NCI-H69 (cell line): ENCODE measurements around the gene NPLOC4.
A peak's percentile ranks its signal among the peaks of the same experiment; 100 is the strongest.

Experiments
- DNase-seq: peaks from one replicate; lab custom pipeline; 2025; lab: John Stamatoyannopoulos, UW

Gene NPLOC4

GRCh38 chr17:81546906-81547613 lies 89.9 kb downstream of the NPLOC4 start:
- DNase-seq = no peak

GRCh38 chr17:81545160-81545949 lies 91.6 kb downstream of the NPLOC4 start:
- DNase-seq = no peak

DNA sequence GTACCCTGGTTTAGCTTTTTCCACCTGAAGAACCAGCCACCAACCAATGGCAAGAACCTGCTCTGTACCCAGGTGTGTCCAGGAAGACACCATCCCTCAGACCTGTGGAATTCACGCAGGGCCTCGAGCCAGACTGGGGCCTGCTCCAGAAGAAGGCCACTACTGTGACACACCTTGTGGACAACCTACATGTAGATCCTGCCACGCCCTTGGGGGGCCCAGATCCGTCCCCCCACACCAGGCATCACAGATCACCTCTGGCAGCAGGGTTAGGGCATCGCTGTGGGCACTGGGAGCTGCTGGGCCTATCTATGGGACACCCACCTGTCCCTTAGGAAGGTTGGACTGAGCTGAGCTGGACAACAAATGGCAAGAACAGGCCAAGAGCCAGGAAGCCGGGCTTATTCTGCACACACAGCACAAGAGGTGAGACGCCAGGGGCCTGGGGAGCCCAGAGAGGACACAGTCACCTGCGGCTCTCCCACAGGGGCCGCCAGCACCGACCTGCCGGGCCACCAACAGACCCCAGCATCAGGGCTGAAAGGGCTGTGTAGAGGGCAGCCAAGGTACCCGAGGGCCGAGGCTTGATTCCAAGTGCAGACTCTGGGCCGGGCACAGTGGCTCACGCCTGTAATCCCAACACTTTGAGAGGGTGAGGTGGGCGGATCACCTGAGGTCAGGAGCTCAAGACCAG lies 92.5 kb downstream of the NPLOC4 start:
- no peak for DNase-seq

- DNase-seq = no peak
These were observed 93.2 kb downstream of the NPLOC4 start for GRCh38 chr17:81543756-81544155.

- DNase-seq = no peak
These were observed 93.6 kb downstream of the NPLOC4 start for GRCh38 chr17:81543339-81543675.

DNA sequence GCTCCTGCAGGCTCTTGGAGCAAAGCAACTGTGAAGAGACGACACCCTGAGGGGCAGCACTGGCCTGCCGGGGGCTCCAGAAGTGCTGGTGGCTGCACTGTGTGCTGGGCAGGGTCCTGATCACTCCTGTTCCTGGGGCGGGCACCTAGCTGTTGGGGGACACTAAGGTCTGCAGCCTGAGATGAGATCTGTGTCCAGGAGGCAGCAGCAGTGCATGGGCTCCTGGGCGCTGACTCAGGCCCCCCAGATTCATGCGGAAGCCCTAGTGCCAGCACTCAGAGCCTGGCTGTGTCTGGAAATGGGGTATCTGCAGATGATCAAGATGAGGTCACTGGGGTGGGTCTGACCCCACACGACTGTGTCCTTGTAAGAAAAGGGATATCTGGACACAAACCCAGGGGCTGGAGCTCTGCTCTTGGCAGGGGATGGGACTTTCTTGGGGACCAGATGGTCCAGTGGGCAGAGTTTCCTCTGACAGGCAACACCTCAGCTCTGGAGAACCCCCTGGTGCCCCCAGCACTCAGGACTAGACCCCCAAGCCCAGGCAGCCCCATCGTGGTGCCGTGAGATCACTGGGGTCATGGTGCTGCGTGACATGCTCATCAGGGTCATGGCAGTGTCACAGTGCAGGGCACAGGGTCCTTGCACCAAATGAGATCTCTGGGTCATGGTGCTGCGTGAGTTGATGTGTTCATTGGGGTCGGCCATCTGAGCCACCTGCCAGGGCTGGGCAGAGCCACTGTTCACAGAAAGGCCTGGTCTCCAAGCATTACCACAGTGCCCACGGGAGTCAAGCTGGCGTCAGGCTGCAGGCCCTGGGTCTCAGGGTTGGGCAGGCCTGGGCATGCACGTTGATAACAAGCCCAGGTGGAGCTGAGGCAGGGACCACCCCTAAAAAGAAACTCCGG lies 94.2 kb downstream of the NPLOC4 start:
- DNase-seq = no peak

DNA sequence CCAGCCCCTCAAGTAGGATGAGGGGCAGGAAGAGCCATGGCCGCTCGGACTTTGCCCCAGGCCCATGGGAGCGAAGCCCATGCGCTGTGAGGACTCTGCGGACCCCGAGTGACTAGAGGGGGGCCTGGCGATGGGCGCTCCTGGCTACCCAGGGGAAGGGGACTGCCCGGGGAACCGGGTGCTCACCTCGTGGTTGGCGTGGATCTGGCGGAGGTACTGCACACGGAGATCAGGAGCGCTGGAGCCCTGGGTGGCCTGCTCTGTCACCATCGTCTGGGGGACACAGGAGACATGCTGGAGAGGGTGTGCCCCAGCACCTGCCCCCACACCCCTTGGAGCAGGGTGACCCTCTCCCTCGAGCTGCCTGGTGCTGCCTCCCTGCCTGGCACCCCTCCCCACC lies 95.8 kb downstream of the NPLOC4 start:
- DNase-seq = no peak

GRCh38 chr17:81540676-81541027 lies 96.3 kb downstream of the NPLOC4 start:
- DNase-seq = no peak

- no peak for DNase-seq
These were observed 96.8 kb downstream of the NPLOC4 start for GRCh38 chr17:81539961-81540675.

DNA sequence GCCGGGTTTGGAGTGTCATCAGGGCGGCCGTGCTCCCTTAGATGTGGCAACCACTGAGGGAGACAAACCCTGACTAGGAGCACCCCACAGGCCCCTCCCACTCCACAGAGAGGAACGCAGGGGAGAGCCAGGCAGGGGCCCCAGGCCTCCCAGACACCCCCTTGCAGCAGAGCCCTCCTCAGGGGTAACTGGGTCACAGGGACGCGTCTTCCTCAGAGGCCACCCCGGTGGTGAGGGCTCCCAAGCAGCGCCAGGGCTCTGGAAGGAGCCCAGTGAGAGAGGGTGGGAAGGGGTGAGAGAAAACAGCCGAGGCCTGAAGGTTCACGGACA lies 97.4 kb downstream of the NPLOC4 start:
- no peak for DNase-seq

GRCh38 chr17:81538651-81539570 lies 98.0 kb downstream of the NPLOC4 start:
- no peak for DNase-seq

DNA sequence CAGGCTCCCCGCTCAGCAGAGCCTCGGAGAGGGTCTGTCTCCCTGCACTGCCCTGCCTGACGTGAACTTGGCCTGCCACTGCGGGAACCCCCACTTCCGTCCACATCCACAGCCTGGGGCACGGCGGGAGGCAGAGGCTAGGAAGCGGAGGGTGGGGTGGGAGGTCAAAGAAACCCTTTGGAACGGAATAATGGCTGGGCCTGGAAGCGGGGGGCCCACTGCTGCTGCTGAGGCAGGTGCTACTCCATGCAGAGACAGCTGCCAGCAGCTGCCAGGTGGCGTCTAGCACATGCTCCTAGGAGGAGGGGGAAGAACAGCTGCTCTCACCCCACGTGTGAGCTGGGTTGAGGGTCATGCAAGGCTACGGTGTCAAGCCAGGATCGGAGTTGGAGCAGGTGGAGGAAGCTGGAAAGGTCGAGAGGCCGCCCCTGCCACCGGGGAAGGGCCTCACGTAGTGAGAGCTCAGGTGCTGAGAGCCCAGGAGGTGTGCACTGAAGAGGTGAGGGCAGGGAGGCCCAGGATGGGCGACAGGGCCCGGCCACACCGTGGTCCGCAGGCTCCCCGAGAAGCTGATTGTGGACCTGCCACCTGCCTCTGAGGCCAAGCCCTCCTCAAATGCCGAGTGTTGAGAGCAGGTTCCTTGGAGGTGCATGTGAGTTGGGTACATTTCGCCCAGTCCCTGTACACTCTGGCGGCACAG lies 98.9 kb downstream of the NPLOC4 start:
- DNase-seq = peak; percentile 97

DNA sequence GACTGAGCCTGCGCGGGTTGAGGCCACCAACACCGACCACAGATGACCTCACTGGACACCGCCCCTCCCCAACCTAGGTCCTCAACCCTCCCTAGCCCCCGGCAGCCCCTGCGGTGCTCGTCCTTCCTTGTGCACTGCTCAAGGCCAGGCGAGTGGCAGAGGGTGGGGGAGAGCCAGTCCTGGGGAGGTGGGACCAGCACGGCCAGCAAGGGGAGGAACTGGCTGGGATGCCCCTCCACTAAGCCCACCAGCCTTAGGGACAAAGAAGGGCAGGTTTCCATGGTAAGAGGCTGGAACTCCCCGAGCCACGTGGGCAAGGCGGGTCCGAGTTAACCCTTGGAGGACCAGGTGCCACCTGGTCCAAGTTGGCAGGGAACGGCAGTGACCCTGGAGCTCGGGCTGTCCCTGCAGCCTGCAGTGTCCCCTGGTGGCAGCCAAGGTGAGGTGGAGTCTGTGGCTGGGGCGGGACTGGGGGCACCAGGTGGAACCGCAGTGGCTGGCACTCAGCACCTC lies 99.5 kb downstream of the NPLOC4 start:
- DNase-seq = no peak

- no peak for DNase-seq
These were observed 100.3 kb downstream of the NPLOC4 start for GRCh38 chr17:81536299-81537290.

GRCh38 chr17:81535480-81536298 lies 101.2 kb downstream of the NPLOC4 start:
- DNase-seq = no peak

DNA sequence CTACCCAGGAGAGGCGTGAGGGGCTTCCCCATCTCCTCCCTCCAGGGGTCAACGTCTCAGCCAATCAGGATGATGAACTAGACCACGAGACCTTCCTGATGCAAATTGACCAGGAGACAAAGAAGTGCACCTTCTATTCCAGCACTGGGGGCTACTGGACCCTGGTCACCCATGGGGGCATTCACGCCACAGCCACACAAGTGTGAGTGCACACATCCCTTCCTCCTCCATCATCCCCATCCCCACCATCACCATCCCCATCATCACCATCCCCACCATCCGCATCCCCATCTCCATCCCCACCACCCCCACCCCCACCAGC lies 101.9 kb downstream of the NPLOC4 start:
- DNase-seq = no peak

- DNase-seq = peak; percentile 60
These were observed 102.5 kb downstream of the NPLOC4 start for GRCh38 chr17:81534157-81535006.
